HL-60 (cell line): ENCODE measurements around the gene MEF2A.

Experiments used
- POLR2AphosphoS5 ChIP-seq: IDR thresholded peaks from 2 replicates; pipeline ENCODE4 v1.6.1; 2012; ENCODE audit warnings: low read depth
- TF ChIP-seq, protein P1 (sequence below): IDR thresholded peaks from one replicate; pipeline ENCODE4 v1.5.1; 2011; ENCODE audit warnings: low read length, control low read depth, inconsistent platforms; ENCODE audit not compliant: insufficient read depth

DNA sequence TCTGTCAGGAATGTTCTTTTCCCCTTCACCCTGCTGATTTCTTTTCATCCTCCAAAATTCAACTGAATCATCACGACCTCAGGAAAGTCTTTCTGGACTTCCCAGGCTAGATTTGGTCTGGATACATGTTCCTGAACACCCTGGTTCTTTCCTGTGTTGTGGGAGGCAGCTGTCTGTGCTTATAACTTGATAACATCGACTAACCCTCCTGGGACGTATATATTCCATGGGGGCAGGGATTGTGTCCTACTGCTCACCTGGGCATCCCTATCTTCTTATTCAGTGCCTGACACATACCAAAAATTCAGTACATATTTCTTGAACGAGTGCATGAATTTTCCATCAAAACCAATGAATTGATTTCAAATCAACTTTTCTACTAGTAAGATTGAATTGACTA lies 47.6 kb upstream of the MEF2A start:
- TF ChIP-seq POLR2AphosphoS5, result no peak
- TF ChIP-seq, protein P1, sequence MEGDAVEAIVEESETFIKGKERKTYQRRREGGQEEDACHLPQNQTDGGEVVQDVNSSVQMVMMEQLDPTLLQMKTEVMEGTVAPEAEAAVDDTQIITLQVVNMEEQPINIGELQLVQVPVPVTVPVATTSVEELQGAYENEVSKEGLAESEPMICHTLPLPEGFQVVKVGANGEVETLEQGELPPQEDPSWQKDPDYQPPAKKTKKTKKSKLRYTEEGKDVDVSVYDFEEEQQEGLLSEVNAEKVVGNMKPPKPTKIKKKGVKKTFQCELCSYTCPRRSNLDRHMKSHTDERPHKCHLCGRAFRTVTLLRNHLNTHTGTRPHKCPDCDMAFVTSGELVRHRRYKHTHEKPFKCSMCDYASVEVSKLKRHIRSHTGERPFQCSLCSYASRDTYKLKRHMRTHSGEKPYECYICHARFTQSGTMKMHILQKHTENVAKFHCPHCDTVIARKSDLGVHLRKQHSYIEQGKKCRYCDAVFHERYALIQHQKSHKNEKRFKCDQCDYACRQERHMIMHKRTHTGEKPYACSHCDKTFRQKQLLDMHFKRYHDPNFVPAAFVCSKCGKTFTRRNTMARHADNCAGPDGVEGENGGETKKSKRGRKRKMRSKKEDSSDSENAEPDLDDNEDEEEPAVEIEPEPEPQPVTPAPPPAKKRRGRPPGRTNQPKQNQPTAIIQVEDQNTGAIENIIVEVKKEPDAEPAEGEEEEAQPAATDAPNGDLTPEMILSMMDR, result no peak
